ENCODE data around the gene CYB5R4. TPM values are rescaled to one million over a fixed set of nuclear protein-coding genes. Genes with fewer than 3 reads are reported as not detected.

Gene CYB5R4, protein sequence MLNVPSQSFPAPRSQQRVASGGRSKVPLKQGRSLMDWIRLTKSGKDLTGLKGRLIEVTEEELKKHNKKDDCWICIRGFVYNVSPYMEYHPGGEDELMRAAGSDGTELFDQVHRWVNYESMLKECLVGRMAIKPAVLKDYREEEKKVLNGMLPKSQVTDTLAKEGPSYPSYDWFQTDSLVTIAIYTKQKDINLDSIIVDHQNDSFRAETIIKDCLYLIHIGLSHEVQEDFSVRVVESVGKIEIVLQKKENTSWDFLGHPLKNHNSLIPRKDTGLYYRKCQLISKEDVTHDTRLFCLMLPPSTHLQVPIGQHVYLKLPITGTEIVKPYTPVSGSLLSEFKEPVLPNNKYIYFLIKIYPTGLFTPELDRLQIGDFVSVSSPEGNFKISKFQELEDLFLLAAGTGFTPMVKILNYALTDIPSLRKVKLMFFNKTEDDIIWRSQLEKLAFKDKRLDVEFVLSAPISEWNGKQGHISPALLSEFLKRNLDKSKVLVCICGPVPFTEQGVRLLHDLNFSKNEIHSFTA
- 22.3 to 28.0 TPM (median 27.4 TPM) in 5 replicates for total RNA-seq (2022; extraction: Qiagen RNA extraction; ENCODE audit: low read depth)

DNA sequence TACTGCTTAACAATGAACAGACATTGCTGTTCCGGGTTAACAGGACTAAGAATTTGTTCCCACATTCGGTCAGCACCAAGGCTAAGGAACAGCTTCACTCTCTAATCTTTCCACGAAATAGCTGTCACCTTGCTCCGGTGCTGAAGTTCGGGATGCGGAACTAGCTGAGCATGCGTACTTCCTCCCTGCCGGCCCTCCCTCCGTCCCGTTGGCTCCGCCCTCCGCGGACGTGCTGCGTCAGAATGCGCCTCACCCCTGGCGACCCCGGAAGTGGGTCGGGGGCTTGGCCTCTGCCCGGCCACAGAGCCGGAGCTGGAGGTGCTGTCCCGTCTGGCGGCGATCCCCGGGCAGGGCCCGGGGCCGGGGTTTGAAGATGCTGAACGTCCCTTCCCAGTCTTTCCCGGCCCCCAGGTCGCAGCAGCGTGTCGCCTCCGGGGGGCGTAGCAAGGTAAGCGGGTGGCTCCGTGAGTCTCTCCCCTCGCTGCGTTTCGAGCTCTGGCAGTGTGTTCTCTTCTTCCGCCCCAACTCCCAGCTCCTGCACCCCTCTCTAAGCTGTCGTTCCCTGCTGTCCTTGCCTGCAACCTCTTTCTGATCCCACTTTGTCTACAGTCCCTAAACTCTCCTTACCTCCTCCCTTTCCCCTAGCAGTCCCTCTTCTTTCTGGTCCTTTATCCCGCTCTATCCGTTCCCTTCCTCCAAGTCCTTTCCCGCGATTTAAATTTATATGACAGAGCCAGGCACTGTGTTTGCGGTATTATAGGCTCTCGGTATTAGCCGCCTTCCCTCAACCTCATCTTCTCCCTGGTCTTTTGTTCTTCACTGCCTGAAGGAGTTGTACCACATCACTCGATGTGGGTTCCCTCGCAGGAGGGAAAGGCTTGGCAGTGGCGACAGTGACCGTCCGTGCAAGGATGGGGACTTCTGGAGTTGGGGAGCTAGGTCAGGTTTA, at the start of gene CYB5R4:
Gene CYB5R4 (plus strand): TSS at position 280 of the 949 bp plus-strand sequence. CDS start 94 bp downstream, at position 374.

GRCh38 chr6:83853178-83854000, 6.1 kb upstream of the CYB5R4 start, which contains the start of gene RIPPLY2:
Gene RIPPLY2, plus strand, starts transcription at chr6:83853360. Its CDS starts 57 bp downstream, at chr6:83853417.

Other genes with a start within 250 kb of the CYB5R4 start
- gene SNAP91, start 150.6 kb upstream of the CYB5R4 start, total RNA-seq (2022; extraction: Qiagen RNA extraction; ENCODE audit: low read depth) = 0.11 to 0.45 TPM (median 0.13 TPM) in 5 replicates
- gene RIPPLY2, start 6.3 kb upstream of the CYB5R4 start, total RNA-seq (2022; extraction: Qiagen RNA extraction; ENCODE audit: low read depth) = 0.28 to 1.3 TPM (median 0.41 TPM) in 5 replicates
- 0.96 to 1.5 TPM (median 1.3 TPM) in 5 replicates for gene MRAP2, start 174.1 kb downstream of the CYB5R4 start, total RNA-seq (2022; extraction: Qiagen RNA extraction; ENCODE audit: low read depth)